HepG2 (cell line): ENCODE results near the gene MDP1. TPM values are rescaled to one million over a fixed set of nuclear protein-coding genes. Genes with fewer than 3 reads are reported as not detected.

Experiments used
- ATAC-seq: fragments of 200-7000 bp; cut with Tn5 transposase; 3 replicates; pipeline ENCODE4 v1.9.1; 2020; ENCODE audit warnings: mild to moderate bottlenecking, moderate library complexity
- BruUV-seq: library from RNA; stranded (reverse); fragments of 400-500 nt; replicated peaks from 2 replicates; lab custom pipeline; 2021; lab: Mats Ljungman, UMichigan
- CTCF ChIA-PET: fragments of 300-600 bp; formaldehyde crosslinking; extraction: SDS; loops from one replicate; lab custom pipeline; 2021; ENCODE audit warnings: low total read pairs, inconsistent platforms, low intra/inter-chr PET ratio; lab: Yijun Ruan, JAX
- POLR2A ChIA-PET: fragments of 350-600 bp; sonication (Branson Sonifier 250); formaldehyde crosslinking; loops from one replicate; lab custom pipeline; 2020; ENCODE audit warnings: antibody characterized with exemption, inconsistent platforms; lab: Yijun Ruan, JAX
- DNase-seq: peaks from one replicate; pipeline ENCODE4 v3.0.0-alpha.2; 2015; ENCODE audit warnings: low spot score
- FAIRE-seq: peaks from 3 replicates; lab custom pipeline; 2011; peaks lifted over from hg19 to GRCh38; lab: Jason Lieb, UNC
- H2AFZ ChIP-seq: one replicate; pipeline ENCODE4 v1.6.1; 2011; ENCODE audit warnings: low read length, inconsistent platforms
- H3K27ac ChIP-seq: fragments of 300-600 bp; 3 replicates; pipeline ENCODE4 v1.8.0; 2011; ENCODE audit warnings: mixed run types, mild to moderate bottlenecking, mixed read lengths, low read length, inconsistent platforms; ENCODE audit not compliant: insufficient read depth; ENCODE audit errors: extremely low read length
- H3K27me3 ChIP-seq, 2 experiments: fragments of 200-600 bp in 1 of 2; 2 replicates in 1 of 2; 3 replicates in 1 of 2; pipeline versions ENCODE4 v1.6.0 to v1.8.0; 2011; ENCODE audit warnings: low read length in 2 of 2, mild to moderate bottlenecking in 2 of 2, moderate library complexity in 2 of 2, inconsistent platforms in 1 of 2; ENCODE audit not compliant: insufficient read depth in 2 of 2, control insufficient read depth in 1 of 2
- H3K36me3 ChIP-seq, 2 experiments: fragments of 200-600 bp in 1 of 2; replicated peaks in 1 of 2; 2 replicates in 1 of 2; 3 replicates in 1 of 2; pipeline versions ENCODE4 v1.5.1 to v1.8.0; 2011; ENCODE audit warnings: low read length in 2 of 2, inconsistent platforms in 1 of 2; ENCODE audit not compliant: insufficient read depth in 2 of 2, control insufficient read depth in 1 of 2
- H3K4me1 ChIP-seq: 2 replicates; pipeline ENCODE4 v1.5.1; 2012; ENCODE audit warnings: low read length, inconsistent platforms; ENCODE audit not compliant: insufficient read depth
- H3K4me2 ChIP-seq: 2 replicates; pipeline ENCODE4 v1.6.0; 2011; ENCODE audit warnings: low read depth, low read length, inconsistent platforms
- H3K4me3 ChIP-seq, 3 experiments: fragments of 200-600 bp in 1 of 3; sonication (generic), shearing (Covaris generic) in 1 of 3; replicated peaks in 1 of 3; 2 replicates each; pipeline ENCODE4 v1.5.1; 2011 to 2016; ENCODE audit warnings: low read length in 3 of 3, inconsistent platforms in 2 of 3, low read depth in 2 of 3, mild to moderate bottlenecking in 2 of 3, control low read depth in 1 of 3, mixed read lengths in 1 of 3; ENCODE audit not compliant: insufficient read depth in 1 of 3
- H3K79me2 ChIP-seq: one replicate; pipeline ENCODE4 v1.6.1; 2011; ENCODE audit warnings: low read length, inconsistent platforms; ENCODE audit not compliant: insufficient read depth
- H3K9ac ChIP-seq: 2 replicates; pipeline ENCODE4 v1.6.0; 2011; ENCODE audit warnings: mild to moderate bottlenecking, low read depth, low read length, inconsistent platforms; ENCODE audit not compliant: insufficient read depth
- H3K9me3 ChIP-seq: 2 replicates; pipeline ENCODE4 v1.5.1; 2012; ENCODE audit warnings: mild to moderate bottlenecking, low read length
- H4K20me1 ChIP-seq: 2 replicates; pipeline ENCODE4 v1.6.0; 2011; ENCODE audit warnings: inconsistent platforms, mild to moderate bottlenecking, low read length, moderate library complexity; ENCODE audit not compliant: insufficient read depth
- BCL6 ChIP-seq: IDR thresholded peaks from 2 replicates; pipeline ENCODE4 v1.6.1; 2016; ENCODE audit warnings: missing genetic modification reagents, missing compliant biosample characterization
- FOXA1 ChIP-seq, 2 experiments: fragments of 450-650 bp in 1 of 2; sonication (generic) in 1 of 2; formaldehyde crosslinking in 1 of 2; IDR thresholded peaks; 2 replicates each; pipeline versions ENCODE4 v1.4.0 to v1.6.1; 2016 to 2020; ENCODE audit warnings: missing genetic modification reagents in 1 of 2
- HDAC2 ChIP-seq: sonication (generic); formaldehyde crosslinking; IDR thresholded peaks from 2 replicates; pipeline ENCODE4 v1.4.0; 2020; ENCODE audit warnings: missing genetic modification reagents
- ZFYVE20 ChIP-seq: sonication (generic); formaldehyde crosslinking; IDR thresholded peaks from 2 replicates; pipeline ENCODE4 v1.8.0; 2023; ENCODE audit warnings: low read depth, mild to moderate bottlenecking, moderate library complexity, missing genetic modification reagents, borderline replicate concordance
- ZMYM2 ChIP-seq: sonication (generic); formaldehyde crosslinking; IDR thresholded peaks from 2 replicates; pipeline ENCODE4 v1.8.0; 2022; ENCODE audit warnings: mild to moderate bottlenecking, missing genetic modification reagents
- ZNF34 ChIP-seq: sonication (generic); formaldehyde crosslinking; IDR thresholded peaks from 2 replicates; pipeline ENCODE4 v1.4.0; 2020; ENCODE audit warnings: mild to moderate bottlenecking, missing genetic modification reagents, borderline replicate concordance
- WGBS: methylation state at CpG from one replicate; pipeline ENCODE4 v1.1.6; 2017; ENCODE audit warnings: low lambda C conversion rate; 5-methylcytosine and 5-hydroxymethylcytosine counted together
- in situ Hi-C: cut with HindIII; loops from 2 replicates; pipeline ENCODE4 v1.10.0; 2017; ENCODE audit warnings: low pct_unique_long_range_greater_than_20kb; ENCODE audit not compliant: extremely low pct_ligation_motif_present
- intact Hi-C: fragments of 100-400 bp; cut with micrococcal nuclease; formaldehyde crosslinking; loops from one replicate; pipeline ENCODE4 v1.10.0; 2022; ENCODE audit not compliant: unreplicated experiment
- polyA plus RNA-seq, 8 experiments: library from polyadenylated mRNA; depleted of rRNA in 3 of 8; stranded (reverse) in 7 of 8; unstranded in 1 of 8; fragments of >200 nt; fragmentation: Illumina TruSeq in 4 of 8; extraction: Trizol in 4 of 8; gene quantifications; 2 replicates each; pipeline versions ENCODE4 v1.2.1 to v1.2.3, GENCODE V29; 2011 to 2016; ENCODE audit warnings: low read depth in 4 of 8, missing spikeins in 1 of 8, mixed read lengths in 1 of 8; ENCODE audit not compliant: insufficient read depth in 1 of 8
- total RNA-seq, 5 experiments: library from RNA; depleted of rRNA; stranded (reverse); fragments of >200 nt; fragmentation: Illumina TruSeq; extraction: Trizol; gene quantifications; 2 replicates each; pipeline ENCODE4 v1.2.3, GENCODE V29; 2016; ENCODE audit warnings: low read depth in 1 of 5
- TF ChIP-seq, protein P1 (sequence below): sonication (generic); formaldehyde crosslinking; IDR thresholded peaks from 2 replicates; pipeline ENCODE4 v1.5.0; 2020; ENCODE audit warnings: mild to moderate bottlenecking, missing genetic modification reagents, borderline replicate concordance
- TF ChIP-seq, protein P2 (sequence below): sonication (generic); formaldehyde crosslinking; IDR thresholded peaks from 2 replicates; pipeline ENCODE4 v1.4.0; 2020; ENCODE audit warnings: missing genetic modification reagents, borderline replicate concordance
- TF ChIP-seq, protein P3 (sequence below): sonication (generic); formaldehyde crosslinking; IDR thresholded peaks from 2 replicates; pipeline ENCODE4 v1.4.0; 2020; ENCODE audit warnings: missing genetic modification reagents

Gene MDP1
- total and polyA plus RNA-seq, 2 of the 13 experiments (the other 11 are each of a cell fraction or from before 2014, with no cell fraction given) = 44.1 to 48.7 TPM

DNA sequence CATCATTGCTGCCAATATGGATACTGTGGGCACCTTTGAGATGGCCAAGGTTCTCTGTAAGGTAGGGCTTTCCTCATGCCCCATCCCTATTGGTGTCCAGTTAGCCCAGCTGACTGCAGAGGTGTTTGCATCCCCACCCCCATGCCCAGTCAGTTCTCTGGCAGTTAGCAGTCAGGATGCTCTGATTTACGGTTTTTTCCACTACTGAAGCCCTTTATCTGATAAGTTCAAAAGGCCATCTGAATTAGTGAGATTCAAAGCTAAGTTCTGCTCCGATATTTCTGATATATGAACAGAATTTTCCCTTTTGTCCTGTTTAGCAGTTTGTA, 17.6 kb upstream of the MDP1 start:
- ChIA-PET POLR2A (interaction anchor here (1.7 to 18.0 kb wide), 6 partner anchors 8 to 140 kb away, joined by 5 to 850 read pairs (median 42); partner anchors contain the start of genes CHMP4A, CIDEB, DHRS1 and LTB4R), CTCF (no interaction called here)
- FAIRE-seq (no peak), DNase-seq (peak; percentile 64), ATAC-seq (peak; percentile 29)
- BruUV-seq = no TSS peak
- Histone ChIP-seq H3K79me2 (peaks cover 53% of the 10 kb centered on the region), H3K27me3 (peaks cover 0 to 4% of the 10 kb centered on the region in 2 experiments; a peak in 1 of 5 replicates), H3K9me3 (no peaks in the 10 kb centered on the region), H3K36me3 (peaks cover 26 to 48% of the 10 kb centered on the region in 2 experiments), H3K27ac (peak overlapping the region; percentile 84), H3K4me2 (peak overlapping the region; percentile 96), H3K4me1 (peaks cover 44% of the 10 kb centered on the region), H4K20me1 (peaks cover 7% of the 10 kb centered on the region; the same call in 1 of the 2 replicates), H3K9ac (peak overlapping the region; percentile 91), H2AFZ (no peak overlapping the region), H3K4me3 (peak overlapping the region; percentile 83 to 91 (median 85))
- in situ Hi-C loops (no loop called here), intact Hi-C loops (loop anchor here (2.0 to 10.0 kb wide), 2 partner anchors 45 to 1191 kb away; partner anchors contain the start of gene IPO4)
- 49% methylated on average over 2 of the region's 2 CpGs for WGBS
- TF ChIP-seq ZFYVE20 (CRISPR knock-in tag) (0 out of 2 replicates have a peak, but pooled peaks have one; percentile 44), BCL6 (no peak), HDAC2 (CRISPR knock-in tag) (peak; percentile 23; the same call in 1 of the 2 replicates), FOXA1 (IDR thresholded peaks at IDR 0.05) (no peak), FOXA1 (CRISPR knock-in tag; IDR thresholded peaks at IDR 0.05) (no peak), ZMYM2 (CRISPR knock-in tag) (no peak), ZNF34 (no peak)
- TF ChIP-seq, protein P1, sequence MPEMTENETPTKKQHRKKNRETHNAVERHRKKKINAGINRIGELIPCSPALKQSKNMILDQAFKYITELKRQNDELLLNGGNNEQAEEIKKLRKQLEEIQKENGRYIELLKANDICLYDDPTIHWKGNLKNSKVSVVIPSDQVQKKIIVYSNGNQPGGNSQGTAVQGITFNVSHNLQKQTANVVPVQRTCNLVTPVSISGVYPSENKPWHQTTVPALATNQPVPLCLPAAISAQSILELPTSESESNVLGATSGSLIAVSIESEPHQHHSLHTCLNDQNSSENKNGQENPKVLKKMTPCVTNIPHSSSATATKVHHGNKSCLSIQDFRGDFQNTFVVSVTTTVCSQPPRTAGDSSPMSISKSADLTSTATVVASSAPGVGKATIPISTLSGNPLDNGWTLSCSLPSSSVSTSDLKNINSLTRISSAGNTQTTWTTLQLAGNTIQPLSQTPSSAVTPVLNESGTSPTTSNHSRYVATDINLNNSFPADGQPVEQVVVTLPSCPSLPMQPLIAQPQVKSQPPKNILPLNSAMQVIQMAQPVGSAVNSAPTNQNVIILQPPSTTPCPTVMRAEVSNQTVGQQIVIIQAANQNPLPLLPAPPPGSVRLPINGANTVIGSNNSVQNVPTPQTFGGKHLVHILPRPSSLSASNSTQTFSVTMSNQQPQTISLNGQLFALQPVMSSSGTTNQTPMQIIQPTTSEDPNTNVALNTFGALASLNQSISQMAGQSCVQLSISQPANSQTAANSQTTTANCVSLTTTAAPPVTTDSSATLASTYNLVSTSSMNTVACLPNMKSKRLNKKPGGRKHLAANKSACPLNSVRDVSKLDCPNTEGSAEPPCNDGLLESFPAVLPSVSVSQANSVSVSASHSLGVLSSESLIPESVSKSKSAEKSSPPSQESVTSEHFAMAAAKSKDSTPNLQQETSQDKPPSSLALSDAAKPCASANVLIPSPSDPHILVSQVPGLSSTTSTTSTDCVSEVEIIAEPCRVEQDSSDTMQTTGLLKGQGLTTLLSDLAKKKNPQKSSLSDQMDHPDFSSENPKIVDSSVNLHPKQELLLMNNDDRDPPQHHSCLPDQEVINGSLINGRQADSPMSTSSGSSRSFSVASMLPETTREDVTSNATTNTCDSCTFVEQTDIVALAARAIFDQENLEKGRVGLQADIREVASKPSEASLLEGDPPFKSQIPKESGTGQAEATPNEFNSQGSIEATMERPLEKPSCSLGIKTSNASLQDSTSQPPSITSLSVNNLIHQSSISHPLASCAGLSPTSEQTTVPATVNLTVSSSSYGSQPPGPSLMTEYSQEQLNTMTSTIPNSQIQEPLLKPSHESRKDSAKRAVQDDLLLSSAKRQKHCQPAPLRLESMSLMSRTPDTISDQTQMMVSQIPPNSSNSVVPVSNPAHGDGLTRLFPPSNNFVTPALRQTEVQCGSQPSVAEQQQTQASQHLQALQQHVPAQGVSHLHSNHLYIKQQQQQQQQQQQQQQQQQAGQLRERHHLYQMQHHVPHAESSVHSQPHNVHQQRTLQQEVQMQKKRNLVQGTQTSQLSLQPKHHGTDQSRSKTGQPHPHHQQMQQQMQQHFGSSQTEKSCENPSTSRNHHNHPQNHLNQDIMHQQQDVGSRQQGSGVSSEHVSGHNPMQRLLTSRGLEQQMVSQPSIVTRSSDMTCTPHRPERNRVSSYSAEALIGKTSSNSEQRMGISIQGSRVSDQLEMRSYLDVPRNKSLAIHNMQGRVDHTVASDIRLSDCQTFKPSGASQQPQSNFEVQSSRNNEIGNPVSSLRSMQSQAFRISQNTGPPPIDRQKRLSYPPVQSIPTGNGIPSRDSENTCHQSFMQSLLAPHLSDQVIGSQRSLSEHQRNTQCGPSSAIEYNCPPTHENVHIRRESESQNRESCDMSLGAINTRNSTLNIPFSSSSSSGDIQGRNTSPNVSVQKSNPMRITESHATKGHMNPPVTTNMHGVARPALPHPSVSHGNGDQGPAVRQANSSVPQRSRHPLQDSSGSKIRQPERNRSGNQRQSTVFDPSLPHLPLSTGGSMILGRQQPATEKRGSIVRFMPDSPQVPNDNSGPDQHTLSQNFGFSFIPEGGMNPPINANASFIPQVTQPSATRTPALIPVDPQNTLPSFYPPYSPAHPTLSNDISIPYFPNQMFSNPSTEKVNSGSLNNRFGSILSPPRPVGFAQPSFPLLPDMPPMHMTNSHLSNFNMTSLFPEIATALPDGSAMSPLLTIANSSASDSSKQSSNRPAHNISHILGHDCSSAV (CRISPR knock-in tag) = no peak
- TF ChIP-seq, protein P2, sequence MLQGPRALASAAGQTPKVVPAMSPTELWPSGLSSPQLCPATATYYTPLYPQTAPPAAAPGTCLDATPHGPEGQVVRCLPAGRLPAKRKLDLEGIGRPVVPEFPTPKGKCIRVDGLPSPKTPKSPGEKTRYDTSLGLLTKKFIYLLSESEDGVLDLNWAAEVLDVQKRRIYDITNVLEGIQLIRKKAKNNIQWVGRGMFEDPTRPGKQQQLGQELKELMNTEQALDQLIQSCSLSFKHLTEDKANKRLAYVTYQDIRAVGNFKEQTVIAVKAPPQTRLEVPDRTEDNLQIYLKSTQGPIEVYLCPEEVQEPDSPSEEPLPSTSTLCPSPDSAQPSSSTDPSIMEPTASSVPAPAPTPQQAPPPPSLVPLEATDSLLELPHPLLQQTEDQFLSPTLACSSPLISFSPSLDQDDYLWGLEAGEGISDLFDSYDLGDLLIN = no peak
- TF ChIP-seq, protein P3, sequence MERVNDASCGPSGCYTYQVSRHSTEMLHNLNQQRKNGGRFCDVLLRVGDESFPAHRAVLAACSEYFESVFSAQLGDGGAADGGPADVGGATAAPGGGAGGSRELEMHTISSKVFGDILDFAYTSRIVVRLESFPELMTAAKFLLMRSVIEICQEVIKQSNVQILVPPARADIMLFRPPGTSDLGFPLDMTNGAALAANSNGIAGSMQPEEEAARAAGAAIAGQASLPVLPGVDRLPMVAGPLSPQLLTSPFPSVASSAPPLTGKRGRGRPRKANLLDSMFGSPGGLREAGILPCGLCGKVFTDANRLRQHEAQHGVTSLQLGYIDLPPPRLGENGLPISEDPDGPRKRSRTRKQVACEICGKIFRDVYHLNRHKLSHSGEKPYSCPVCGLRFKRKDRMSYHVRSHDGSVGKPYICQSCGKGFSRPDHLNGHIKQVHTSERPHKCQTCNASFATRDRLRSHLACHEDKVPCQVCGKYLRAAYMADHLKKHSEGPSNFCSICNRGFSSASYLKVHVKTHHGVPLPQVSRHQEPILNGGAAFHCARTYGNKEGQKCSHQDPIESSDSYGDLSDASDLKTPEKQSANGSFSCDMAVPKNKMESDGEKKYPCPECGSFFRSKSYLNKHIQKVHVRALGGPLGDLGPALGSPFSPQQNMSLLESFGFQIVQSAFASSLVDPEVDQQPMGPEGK (CRISPR knock-in tag) = peak; percentile 37; the same call in 1 of the 2 replicates
